GM21360 (cell line): ENCODE results near the gene ACTMAP.

Source experiments
- ATAC-seq: cut with Tn5 transposase; IDR thresholded peaks from one replicate; pipeline ENCODE4 v1.9.1; 2021; ENCODE audit warnings: mild to moderate bottlenecking, moderate library complexity; ENCODE audit not compliant: unreplicated experiment

Gene ACTMAP

GRCh38 chr19:40721936-40722661 is 28.2 kb downstream of the ACTMAP start:
- ATAC-seq: no peak

- ATAC-seq: no peak
These were observed 29.2 kb downstream of the ACTMAP start for GRCh38 chr19:40721140-40721486.

- no peak for ATAC-seq
These were observed 30.8 kb downstream of the ACTMAP start for GRCh38 chr19:40719414-40719894.

- no peak for ATAC-seq
These were observed 31.4 kb downstream of the ACTMAP start for GRCh38 chr19:40718774-40719391.

DNA sequence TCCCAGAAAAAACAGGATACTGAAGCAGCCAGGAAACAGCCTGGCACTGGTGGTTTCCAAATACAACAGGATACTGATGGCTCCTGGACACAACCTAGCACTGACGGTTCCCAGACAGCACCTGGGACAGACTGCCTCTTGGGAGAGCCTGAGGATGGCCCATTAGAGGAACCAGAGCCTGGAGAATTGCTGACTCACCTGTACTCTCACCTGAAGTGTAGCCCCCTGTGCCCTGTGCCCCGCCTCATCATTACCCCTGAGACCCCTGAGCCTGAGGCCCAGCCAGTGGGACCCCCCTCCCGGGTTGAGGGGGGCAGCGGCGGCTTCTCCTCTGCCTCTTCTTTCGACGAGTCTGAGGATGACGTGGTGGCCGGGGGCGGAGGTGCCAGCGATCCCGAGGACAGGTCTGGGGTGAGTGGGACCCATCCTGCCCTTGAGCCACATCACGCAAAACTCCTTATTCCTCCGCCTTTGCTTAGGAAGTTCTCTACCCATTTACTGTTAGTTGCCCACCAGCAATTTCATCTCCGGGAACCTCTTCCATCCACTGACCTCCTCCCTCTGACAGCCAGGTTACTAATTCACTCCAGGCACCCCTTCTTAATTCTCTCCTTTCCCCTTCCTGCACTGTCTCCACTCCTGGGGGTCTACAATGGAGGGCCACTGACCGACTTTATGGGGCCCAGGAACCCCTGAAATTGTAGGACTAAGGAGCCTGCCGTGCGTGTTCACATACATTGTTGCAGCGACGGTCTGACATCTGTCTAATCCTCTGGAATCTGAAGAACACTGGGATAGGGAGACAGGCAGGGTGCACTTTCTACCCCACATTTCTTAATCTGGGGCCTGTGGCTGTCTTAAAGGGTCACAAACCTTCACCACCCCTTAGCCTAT is 32.1 kb downstream of the ACTMAP start:
- no peak for ATAC-seq

GRCh38 chr19:40717325-40717879 is 32.9 kb downstream of the ACTMAP start:
- ATAC-seq: no peak

DNA sequence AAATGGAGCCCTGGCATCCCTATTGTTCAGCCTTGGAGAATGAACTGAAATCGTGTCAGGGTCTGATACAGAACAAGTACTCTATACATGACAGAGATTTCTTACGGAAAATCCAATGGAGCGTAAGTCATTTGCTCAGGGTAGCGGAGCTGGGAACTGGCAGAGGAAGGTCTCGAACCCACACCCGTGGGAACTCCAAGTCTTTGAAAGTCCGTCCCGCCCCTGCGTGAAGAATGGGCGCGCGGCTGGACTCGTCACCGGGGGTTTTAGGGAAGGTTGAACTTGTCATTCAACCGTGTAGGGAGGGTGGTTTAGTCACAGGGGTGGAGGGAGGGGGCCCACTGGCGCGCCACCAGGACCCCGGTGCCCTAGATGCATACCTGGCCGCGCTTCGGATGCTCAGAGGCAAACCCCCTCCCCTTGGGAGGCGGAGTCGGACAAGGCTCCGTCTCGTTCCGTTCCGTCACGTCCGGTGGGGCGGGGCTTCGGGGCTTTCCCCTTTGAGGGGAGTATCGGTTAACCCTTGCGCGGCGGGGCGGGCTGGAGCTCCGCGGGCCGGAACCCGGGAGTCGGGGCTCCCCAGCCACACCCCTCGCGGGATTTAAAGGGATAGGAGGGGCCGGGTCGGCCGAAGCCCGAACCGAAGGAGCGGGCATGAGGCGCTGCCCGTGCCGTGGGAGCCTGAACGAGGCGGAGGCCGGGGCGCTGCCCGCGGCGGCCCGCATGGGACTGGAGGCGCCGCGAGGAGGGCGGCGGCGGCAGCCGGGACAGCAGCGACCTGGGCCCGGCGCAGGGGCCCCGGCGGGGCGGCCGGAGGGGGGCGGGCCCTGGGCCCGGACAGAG is 33.6 kb downstream of the ACTMAP start, which contains the start of the genes COQ8B and ITPKC:
Gene COQ8B, minus strand, starts transcription at position 405 of the 843 bp plus-strand sequence. CDS start 2,254 bp downstream, outside the sequence.
Gene ITPKC, plus strand, starts transcription at position 631 of the 843 bp plus-strand sequence. Its CDS starts 24 bp downstream, at position 655.
- peak; percentile 67 for ATAC-seq

GRCh38 chr19:40716031-40716481 is 34.2 kb downstream of the ACTMAP start:
- no peak for ATAC-seq

GRCh38 chr19:40714441-40715299 is 35.6 kb downstream of the ACTMAP start:
- peak; percentile 44 for ATAC-seq

DNA sequence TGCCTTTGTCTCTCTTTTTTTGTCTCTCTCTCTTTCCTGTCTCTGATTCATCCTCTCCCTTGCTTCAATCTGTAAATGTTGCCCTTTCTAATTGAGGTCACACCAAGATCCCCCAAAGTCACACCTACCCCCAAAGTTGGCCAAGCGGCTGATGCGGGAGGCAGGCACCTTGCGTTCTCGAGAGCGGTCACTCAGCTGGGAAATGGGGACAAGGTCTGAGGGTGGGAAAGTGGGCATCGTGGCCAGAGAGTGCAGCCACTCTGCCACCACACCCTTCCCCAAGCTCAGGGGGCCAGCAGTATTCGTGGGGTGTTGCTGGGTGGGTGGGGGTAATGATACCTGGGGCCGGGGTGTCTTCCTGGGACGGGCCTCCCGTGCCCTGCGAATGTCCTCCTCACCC is 36.3 kb downstream of the ACTMAP start:
- ATAC-seq: no peak

GRCh38 chr19:40709817-40710216 is 40.5 kb downstream of the ACTMAP start:
- ATAC-seq: no peak

DNA sequence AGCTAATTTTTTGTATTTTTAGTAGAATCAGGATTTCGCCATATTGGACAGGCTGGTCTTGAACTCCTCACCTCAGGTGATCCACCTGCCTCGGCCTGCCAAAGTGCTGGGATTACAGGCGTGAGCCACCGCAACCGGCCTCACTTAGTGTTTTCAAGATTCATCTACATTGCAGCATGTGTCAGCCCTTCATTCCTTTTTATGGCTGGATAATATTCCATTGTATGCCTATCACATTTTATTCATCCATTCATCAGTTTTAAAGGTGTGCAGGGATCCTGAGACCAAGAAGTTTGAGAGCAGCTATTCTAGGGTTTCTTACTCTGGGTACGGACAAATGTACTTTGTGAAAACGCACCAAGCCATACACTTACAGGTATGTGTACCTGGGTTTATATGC is 42.7 kb downstream of the ACTMAP start:
- no peak for ATAC-seq

- no peak for ATAC-seq
These were observed 44.2 kb downstream of the ACTMAP start for GRCh38 chr19:40705950-40706619.

GRCh38 chr19:40705362-40705651 is 45.0 kb downstream of the ACTMAP start:
- no peak for ATAC-seq

DNA sequence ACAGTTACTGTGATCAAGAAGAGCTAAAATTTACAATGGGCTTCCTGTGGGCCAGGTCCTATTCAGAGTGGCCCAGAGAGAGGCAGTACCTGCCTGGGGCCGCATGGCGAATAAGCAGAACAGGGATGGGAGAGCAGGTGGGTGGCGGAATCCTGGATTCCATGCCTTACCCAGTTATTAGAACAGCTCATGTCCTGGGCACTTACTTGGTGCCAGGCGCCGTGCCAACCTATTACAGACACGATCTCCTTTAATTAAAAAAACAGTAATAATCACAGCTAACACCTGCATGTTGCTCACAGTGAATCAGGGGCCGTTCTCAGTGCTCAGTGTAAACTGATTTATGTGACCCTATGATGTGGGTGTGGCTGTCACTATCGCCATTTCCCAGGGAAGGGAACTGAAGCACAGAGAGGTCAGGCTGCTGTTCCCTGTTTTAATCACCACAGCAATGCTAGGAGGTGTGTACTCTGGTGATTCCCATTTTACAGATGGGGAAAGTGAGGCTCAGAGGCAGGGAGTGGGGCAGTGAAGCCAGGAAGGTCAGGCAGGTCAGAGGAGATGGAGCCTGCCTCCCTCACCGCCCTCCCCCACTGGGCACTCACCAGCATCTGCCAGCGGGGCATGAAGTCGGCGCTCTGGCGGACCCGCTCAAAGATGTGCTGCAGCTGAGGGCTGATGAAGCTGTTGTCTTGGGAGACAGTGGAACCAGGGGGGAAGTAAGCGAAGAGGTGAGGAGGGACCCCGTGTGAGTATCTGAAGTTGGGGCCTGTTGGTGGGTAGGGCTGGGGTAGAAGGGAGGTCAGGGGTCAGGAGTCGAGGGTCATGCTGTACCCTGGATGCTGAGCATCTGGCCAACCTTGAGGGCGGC is 45.6 kb downstream of the ACTMAP start:
- no peak for ATAC-seq

DNA sequence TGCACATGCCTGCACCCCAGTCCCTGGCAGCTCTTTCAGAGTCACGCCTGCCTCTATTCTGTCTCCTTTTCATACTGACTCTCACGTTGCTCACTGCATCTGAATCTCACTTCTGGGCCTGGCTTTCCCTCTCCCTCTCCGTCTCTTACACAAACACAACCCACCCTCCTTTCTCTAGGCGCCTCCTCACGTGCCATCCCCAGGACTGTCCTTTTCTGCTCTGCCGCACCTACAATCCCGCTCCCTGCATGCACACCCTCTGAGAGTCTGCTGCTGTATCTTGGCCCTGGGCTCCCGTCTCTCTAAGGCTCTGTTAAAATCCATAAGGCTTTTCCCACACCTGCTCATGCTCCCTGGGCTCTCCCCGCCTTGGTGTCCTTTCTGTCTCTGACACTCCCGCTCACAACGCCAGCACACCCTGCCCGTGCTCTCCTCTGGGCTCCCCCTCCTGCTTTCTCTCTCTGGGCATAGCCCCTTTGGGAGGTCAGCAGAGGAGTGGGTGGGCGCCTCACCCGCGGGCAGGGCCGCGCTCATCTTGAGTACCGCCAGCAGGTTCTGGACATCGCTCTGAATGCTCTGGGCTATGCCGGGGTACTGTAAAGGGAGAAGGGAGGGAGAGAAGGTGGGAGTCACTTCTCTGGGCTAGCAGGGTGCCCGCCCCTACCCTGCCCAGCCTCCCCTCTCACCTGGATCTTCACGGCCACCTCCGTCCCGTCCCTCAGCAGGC is 47.1 kb downstream of the ACTMAP start:
- no peak for ATAC-seq

GRCh38 chr19:40702337-40703012 is 47.8 kb downstream of the ACTMAP start:
- ATAC-seq: no peak
